SK-N-SH (cell line): ENCODE results near the gene PHPT1. TPM values are rescaled to one million over a fixed set of nuclear protein-coding genes. Genes with fewer than 3 reads are reported as not detected.

Experiments
- CTCF ChIA-PET: fragments of 300-600, 350-600 bp; formaldehyde crosslinking; extraction: SDS; loops from one replicate; lab custom pipeline; 2021; lab: Yijun Ruan, JAX
- POLR2A ChIA-PET: fragments of 350-600 bp; sonication (Branson Sonifier 250); formaldehyde crosslinking; extraction: SDS; loops from one replicate; lab custom pipeline; 2020; ENCODE audit warnings: antibody characterized with exemption, inconsistent platforms; lab: Yijun Ruan, JAX
- DNase-seq: peaks from one replicate; pipeline ENCODE4 v3.0.0; 2012
- H2AFZ ChIP-seq: fragments of 200-600 bp; sonication (generic); 2 replicates; pipeline ENCODE4 v1.8.1; 2016; ENCODE audit warnings: antibody characterized with exemption, mild to moderate bottlenecking, low read depth
- H3F3A ChIP-seq: fragments of 200-600 bp; sonication (generic); replicated peaks from 2 replicates; pipeline ENCODE3; 2016; ENCODE audit warnings: antibody characterized with exemption, mild to moderate bottlenecking; ENCODE audit not compliant: insufficient read depth
- H3K27ac ChIP-seq, 2 experiments: fragments of 200-500 bp in 1 of 2; fragments of 200-600 bp in 1 of 2; sonication (Bioruptor generic) in 1 of 2; sonication (generic), shearing (Covaris generic) in 1 of 2; 2 replicates each; pipeline versions ENCODE4 v1.5.1 to v1.6.1; 2014 to 2016; ENCODE audit warnings: low read depth in 2 of 2, inconsistent platforms in 1 of 2, low read length in 1 of 2, mild to moderate bottlenecking in 1 of 2, mixed read lengths in 1 of 2
- H3K27me3 ChIP-seq: fragments of 200-600 bp; sonication (generic), shearing (Covaris generic); 2 replicates; pipeline ENCODE4 v1.6.1; 2016; ENCODE audit warnings: mixed run types; ENCODE audit not compliant: insufficient read depth
- H3K36me3 ChIP-seq, 2 experiments: fragments of 200-500 bp in 1 of 2; fragments of 200-600 bp in 1 of 2; sonication (Bioruptor generic) in 1 of 2; sonication (generic) in 1 of 2; replicated peaks in 1 of 2; 2 replicates each; pipeline versions ENCODE3 to v1.5.1; 2014 to 2016; ENCODE audit warnings: low read length in 1 of 2, mild to moderate bottlenecking in 1 of 2; ENCODE audit not compliant: insufficient read depth in 2 of 2, control insufficient read depth in 1 of 2
- H3K4me1 ChIP-seq, 2 experiments: fragments of 200-500 bp in 1 of 2; fragments of 200-600 bp in 1 of 2; sonication (Bioruptor generic) in 1 of 2; sonication (generic), shearing (Covaris generic) in 1 of 2; 2 replicates each; pipeline versions ENCODE4 v1.5.1 to v1.6.1; 2014 to 2016; ENCODE audit warnings: low read depth in 1 of 2, low read length in 1 of 2, mixed run types in 1 of 2; ENCODE audit not compliant: insufficient read depth in 2 of 2, control insufficient read depth in 1 of 2
- H3K4me2 ChIP-seq: fragments of 200-600 bp; sonication (generic), shearing (Covaris generic); 2 replicates; pipeline ENCODE4 v1.6.1; 2017; ENCODE audit warnings: mixed run types
- H3K4me3 ChIP-seq, 2 experiments: fragments of 200-500 bp in 1 of 2; fragments of 200-600 bp in 1 of 2; sonication (Bioruptor generic) in 1 of 2; sonication (generic), shearing (Covaris generic) in 1 of 2; 2 replicates each; pipeline versions ENCODE4 v1.5.1 to v1.8.1; 2014 to 2016; ENCODE audit warnings: low read depth in 2 of 2, inconsistent platforms in 1 of 2, low read length in 1 of 2, mild to moderate bottlenecking in 1 of 2, mixed read lengths in 1 of 2, moderate library complexity in 1 of 2
- H3K79me2 ChIP-seq: fragments of 200-600 bp; sonication (generic); 2 replicates; pipeline ENCODE4 v1.8.1; 2017; ENCODE audit warnings: mild to moderate bottlenecking; ENCODE audit not compliant: insufficient read depth
- H3K9ac ChIP-seq: fragments of 200-600 bp; sonication (generic); 2 replicates; pipeline ENCODE4 v1.6.1; 2017; ENCODE audit warnings: mixed run types
- H3K9me2 ChIP-seq: fragments of 200-600 bp; sonication (generic); 2 replicates; pipeline ENCODE4 v1.6.1; 2017; ENCODE audit warnings: mixed run types
- H3K9me3 ChIP-seq: fragments of 200-600 bp; sonication (generic); 2 replicates; pipeline ENCODE4 v1.6.1; 2017; ENCODE audit warnings: mixed run types, mild to moderate bottlenecking, moderate library complexity
- H4K20me1 ChIP-seq: fragments of 200-600 bp; sonication (generic); 2 replicates; pipeline ENCODE4 v1.6.1; 2017; ENCODE audit warnings: mild to moderate bottlenecking, mixed run types; ENCODE audit not compliant: insufficient read depth
- EP300 ChIP-seq, 2 experiments: IDR thresholded peaks; 2 replicates each; pipeline versions ENCODE4 v1.4.0 to v1.6.1; 2012; ENCODE audit warnings: borderline replicate concordance in 1 of 2, low read depth in 1 of 2, low read length in 1 of 2
- EZH2phosphoT487 ChIP-seq: fragments of 200-600 bp; sonication (generic); IDR thresholded peaks from 2 replicates; pipeline ENCODE4 v1.6.1; 2017; ENCODE audit warnings: low read depth, mixed run types, mild to moderate bottlenecking, antibody characterized with exemption, moderate library complexity, borderline replicate concordance
- FOXJ3 ChIP-seq: sonication (generic); formaldehyde crosslinking; IDR thresholded peaks from 2 replicates; pipeline ENCODE4 v1.5.1; 2020; ENCODE audit warnings: mild to moderate bottlenecking, missing genetic modification reagents
- GABPA ChIP-seq: IDR thresholded peaks from 2 replicates; pipeline ENCODE4 v1.4.0; 2012; ENCODE audit warnings: low read depth, mild to moderate bottlenecking
- GATA2 ChIP-seq: sonication (generic); formaldehyde crosslinking; IDR thresholded peaks from 2 replicates; pipeline ENCODE4 v1.5.0; 2020; ENCODE audit warnings: mild to moderate bottlenecking, missing genetic modification reagents
- IRF3 ChIP-seq: fragments of 150-350 bp; IDR thresholded peaks from 2 replicates; pipeline ENCODE4 v1.6.1; 2016; ENCODE audit warnings: mild to moderate bottlenecking, low read depth, low read length
- JUND ChIP-seq: IDR thresholded peaks from 2 replicates; pipeline ENCODE4 v1.4.0; 2012
- MEF2A ChIP-seq: IDR thresholded peaks from 2 replicates; pipeline ENCODE4 v1.4.0; 2012; ENCODE audit warnings: low read depth, borderline replicate concordance
- MXI1 ChIP-seq: IDR thresholded peaks from 2 replicates; pipeline ENCODE4 v1.6.1; 2012; ENCODE audit warnings: mild to moderate bottlenecking, low read depth, low read length, improper control_type of control experiment
- NFIC ChIP-seq: IDR thresholded peaks from 2 replicates; pipeline ENCODE4 v1.4.0; 2012; ENCODE audit warnings: borderline replicate concordance
- NRF1 ChIP-seq: IDR thresholded peaks from 2 replicates; pipeline ENCODE4 v1.6.1; 2012; ENCODE audit warnings: low read depth, mild to moderate bottlenecking, low read length
- RAD21 ChIP-seq: IDR thresholded peaks from 2 replicates; pipeline ENCODE4 v1.6.1; 2012; ENCODE audit warnings: mild to moderate bottlenecking, low read length
- RCOR1 ChIP-seq: fragments of 150-350 bp; IDR thresholded peaks from 2 replicates; pipeline ENCODE4 v1.6.1; 2017; ENCODE audit warnings: antibody characterized with exemption, low read length
- RFX5 ChIP-seq: IDR thresholded peaks from 2 replicates; pipeline ENCODE4 v1.6.1; 2012; ENCODE audit warnings: mild to moderate bottlenecking, improper control_type of control experiment, low read length
- RXRA ChIP-seq: IDR thresholded peaks from 2 replicates; pipeline ENCODE4 v1.4.0; 2012; ENCODE audit warnings: low read depth, mild to moderate bottlenecking, borderline replicate concordance
- SIN3A ChIP-seq: IDR thresholded peaks from 2 replicates; pipeline ENCODE4 v1.6.1; 2012; ENCODE audit warnings: low read depth, mild to moderate bottlenecking, low read length, moderate library complexity, borderline replicate concordance
- SMC3 ChIP-seq: IDR thresholded peaks from 2 replicates; pipeline ENCODE4 v1.6.1; 2012; ENCODE audit warnings: low read depth, low read length, improper control_type of control experiment
- TAF1 ChIP-seq: IDR thresholded peaks from 2 replicates; pipeline ENCODE4 v1.6.1; 2012; ENCODE audit warnings: low read depth, mild to moderate bottlenecking, low read length, moderate library complexity, borderline replicate concordance
- TCF12 ChIP-seq: IDR thresholded peaks from 2 replicates; pipeline ENCODE4 v1.4.0; 2012
- TEAD4 ChIP-seq: IDR thresholded peaks from 2 replicates; pipeline ENCODE4 v1.4.0; 2012; ENCODE audit warnings: mild to moderate bottlenecking, borderline replicate concordance; ENCODE audit not compliant: insufficient read depth
- YY1 ChIP-seq: IDR thresholded peaks from 2 replicates; pipeline ENCODE4 v1.4.0; 2012; ENCODE audit warnings: low read depth, mild to moderate bottlenecking
- WGBS: methylation state at CpG from one replicate; pipeline ENCODE4 v1.1.6; 2017; ENCODE audit warnings: low lambda C conversion rate; 5-methylcytosine and 5-hydroxymethylcytosine counted together
- polyA plus RNA-seq, 3 experiments: library from polyadenylated mRNA; depleted of rRNA; stranded (reverse); fragments of >200 nt; gene quantifications; 2 replicates each; pipeline ENCODE4 v1.2.3, GENCODE V29; 2012
- TF ChIP-seq, protein P1 (sequence below): IDR thresholded peaks from 2 replicates; pipeline ENCODE4 v1.6.1; 2012; ENCODE audit warnings: mild to moderate bottlenecking, low read depth, low read length, moderate library complexity
- TF ChIP-seq, protein P2 (sequence below): IDR thresholded peaks from 2 replicates; pipeline ENCODE4; 2012
- TF ChIP-seq, protein P3 (sequence below): IDR thresholded peaks from 2 replicates; pipeline ENCODE4 v1.4.0; 2012; ENCODE audit warnings: low read depth, borderline replicate concordance
- TF ChIP-seq, protein P4 (sequence below): IDR thresholded peaks from 2 replicates; pipeline ENCODE4 v1.4.0; 2012; ENCODE audit warnings: low read depth

The PHPT1 gene
- polyA plus RNA-seq, 1 of the 3 experiments (the other 2 are of a cell fraction): 517 TPM

DNA sequence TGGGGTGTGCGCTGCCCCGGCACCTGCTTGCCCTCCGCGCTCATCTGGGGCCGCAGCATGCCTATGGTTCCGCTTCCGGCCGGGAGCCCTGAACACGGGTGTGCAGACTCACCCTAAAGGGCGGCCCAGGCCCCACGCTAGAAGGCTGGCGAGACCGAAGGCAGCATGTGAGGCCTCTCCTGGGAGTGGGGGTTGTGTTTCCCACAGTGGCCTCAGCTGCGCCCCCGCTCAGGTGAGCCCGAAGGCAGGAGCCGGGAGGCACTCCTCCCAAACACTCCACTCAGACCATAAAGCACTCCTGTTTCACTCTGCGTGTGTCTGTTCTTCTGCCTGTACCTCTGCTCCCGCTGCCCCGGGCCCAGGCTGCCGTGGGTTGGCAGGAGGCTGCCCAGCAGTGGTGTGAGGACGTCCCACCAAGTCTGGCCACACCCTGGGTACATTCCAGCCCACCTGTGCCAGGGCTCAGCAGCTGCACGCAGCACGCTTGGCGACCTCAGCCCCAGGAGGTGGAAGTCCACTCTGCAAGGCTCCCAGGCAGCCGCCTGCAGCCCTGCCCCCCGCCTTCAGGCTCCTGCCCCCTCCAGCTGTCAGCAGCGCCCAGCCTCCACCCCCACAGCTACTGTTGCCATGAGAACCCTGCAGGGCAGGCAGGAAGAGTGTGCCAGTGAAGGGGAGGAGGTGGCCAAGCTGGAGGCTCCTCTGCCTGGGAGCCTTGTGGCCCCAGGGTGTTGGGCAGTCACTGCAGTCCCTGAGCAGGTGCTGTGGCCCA lies 8.1 kb upstream of the PHPT1 start:
- POLR2A ChIA-PET: interaction anchor here (0.9 to 2.1 kb wide), 3 partner anchors 12 to 41 kb away, joined by 4 to 10 read pairs (median 6); partner anchors contain the start of gene RABL6
- TF ChIP-seq SIN3A: 0 out of 2 replicates have a peak, but pooled peaks have one; percentile 69
- TF ChIP-seq RFX5: no peak
- no peak for TF ChIP-seq GABPA
- TF ChIP-seq MXI1: no peak
- TF ChIP-seq NRF1: no peak
- TF ChIP-seq, protein P1, sequence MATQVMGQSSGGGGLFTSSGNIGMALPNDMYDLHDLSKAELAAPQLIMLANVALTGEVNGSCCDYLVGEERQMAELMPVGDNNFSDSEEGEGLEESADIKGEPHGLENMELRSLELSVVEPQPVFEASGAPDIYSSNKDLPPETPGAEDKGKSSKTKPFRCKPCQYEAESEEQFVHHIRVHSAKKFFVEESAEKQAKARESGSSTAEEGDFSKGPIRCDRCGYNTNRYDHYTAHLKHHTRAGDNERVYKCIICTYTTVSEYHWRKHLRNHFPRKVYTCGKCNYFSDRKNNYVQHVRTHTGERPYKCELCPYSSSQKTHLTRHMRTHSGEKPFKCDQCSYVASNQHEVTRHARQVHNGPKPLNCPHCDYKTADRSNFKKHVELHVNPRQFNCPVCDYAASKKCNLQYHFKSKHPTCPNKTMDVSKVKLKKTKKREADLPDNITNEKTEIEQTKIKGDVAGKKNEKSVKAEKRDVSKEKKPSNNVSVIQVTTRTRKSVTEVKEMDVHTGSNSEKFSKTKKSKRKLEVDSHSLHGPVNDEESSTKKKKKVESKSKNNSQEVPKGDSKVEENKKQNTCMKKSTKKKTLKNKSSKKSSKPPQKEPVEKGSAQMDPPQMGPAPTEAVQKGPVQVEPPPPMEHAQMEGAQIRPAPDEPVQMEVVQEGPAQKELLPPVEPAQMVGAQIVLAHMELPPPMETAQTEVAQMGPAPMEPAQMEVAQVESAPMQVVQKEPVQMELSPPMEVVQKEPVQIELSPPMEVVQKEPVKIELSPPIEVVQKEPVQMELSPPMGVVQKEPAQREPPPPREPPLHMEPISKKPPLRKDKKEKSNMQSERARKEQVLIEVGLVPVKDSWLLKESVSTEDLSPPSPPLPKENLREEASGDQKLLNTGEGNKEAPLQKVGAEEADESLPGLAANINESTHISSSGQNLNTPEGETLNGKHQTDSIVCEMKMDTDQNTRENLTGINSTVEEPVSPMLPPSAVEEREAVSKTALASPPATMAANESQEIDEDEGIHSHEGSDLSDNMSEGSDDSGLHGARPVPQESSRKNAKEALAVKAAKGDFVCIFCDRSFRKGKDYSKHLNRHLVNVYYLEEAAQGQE: no peak
- no peak for TF ChIP-seq RCOR1
- TF ChIP-seq YY1: no peak
- no peak for TF ChIP-seq FOXJ3 (CRISPR knock-in tag)
- no peak for TF ChIP-seq EP300 (IDR thresholded peaks at IDR 0.05; ENCODE audit: borderline replicate concordance in 1 of 2, low read depth in 1 of 2, low read length in 1 of 2)
- no peak for TF ChIP-seq SMC3
- TF ChIP-seq NFIC: no peak
- TF ChIP-seq MEF2A: no peak
- TF ChIP-seq RAD21: no peak
- TF ChIP-seq, protein P2, sequence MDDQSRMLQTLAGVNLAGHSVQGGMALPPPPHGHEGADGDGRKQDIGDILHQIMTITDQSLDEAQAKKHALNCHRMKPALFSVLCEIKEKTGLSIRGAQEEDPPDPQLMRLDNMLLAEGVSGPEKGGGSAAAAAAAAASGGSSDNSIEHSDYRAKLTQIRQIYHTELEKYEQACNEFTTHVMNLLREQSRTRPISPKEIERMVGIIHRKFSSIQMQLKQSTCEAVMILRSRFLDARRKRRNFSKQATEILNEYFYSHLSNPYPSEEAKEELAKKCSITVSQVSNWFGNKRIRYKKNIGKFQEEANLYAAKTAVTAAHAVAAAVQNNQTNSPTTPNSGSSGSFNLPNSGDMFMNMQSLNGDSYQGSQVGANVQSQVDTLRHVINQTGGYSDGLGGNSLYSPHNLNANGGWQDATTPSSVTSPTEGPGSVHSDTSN: peak; percentile 49
- no peak for TF ChIP-seq TEAD4
- TF ChIP-seq GATA2 (CRISPR knock-in tag): no peak
- TF ChIP-seq EZH2phosphoT487: no peak
- no peak for TF ChIP-seq RXRA
- no peak; the same call in 1 of the 2 replicates for TF ChIP-seq JUND
- no peak for TF ChIP-seq TAF1
- TF ChIP-seq IRF3: no peak
- 0 out of 2 replicates have a peak, but pooled peaks have one; percentile 23 for TF ChIP-seq TCF12
- TF ChIP-seq, protein P3, sequence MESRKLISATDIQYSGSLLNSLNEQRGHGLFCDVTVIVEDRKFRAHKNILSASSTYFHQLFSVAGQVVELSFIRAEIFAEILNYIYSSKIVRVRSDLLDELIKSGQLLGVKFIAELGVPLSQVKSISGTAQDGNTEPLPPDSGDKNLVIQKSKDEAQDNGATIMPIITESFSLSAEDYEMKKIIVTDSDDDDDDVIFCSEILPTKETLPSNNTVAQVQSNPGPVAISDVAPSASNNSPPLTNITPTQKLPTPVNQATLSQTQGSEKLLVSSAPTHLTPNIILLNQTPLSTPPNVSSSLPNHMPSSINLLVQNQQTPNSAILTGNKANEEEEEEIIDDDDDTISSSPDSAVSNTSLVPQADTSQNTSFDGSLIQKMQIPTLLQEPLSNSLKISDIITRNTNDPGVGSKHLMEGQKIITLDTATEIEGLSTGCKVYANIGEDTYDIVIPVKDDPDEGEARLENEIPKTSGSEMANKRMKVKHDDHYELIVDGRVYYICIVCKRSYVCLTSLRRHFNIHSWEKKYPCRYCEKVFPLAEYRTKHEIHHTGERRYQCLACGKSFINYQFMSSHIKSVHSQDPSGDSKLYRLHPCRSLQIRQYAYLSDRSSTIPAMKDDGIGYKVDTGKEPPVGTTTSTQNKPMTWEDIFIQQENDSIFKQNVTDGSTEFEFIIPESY: no peak
- TF ChIP-seq, protein P4, sequence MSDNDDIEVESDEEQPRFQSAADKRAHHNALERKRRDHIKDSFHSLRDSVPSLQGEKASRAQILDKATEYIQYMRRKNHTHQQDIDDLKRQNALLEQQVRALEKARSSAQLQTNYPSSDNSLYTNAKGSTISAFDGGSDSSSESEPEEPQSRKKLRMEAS: no peak

More for the DNA sequence above, 8.1 kb upstream of the PHPT1 start:
- no peaks in the 10 kb centered on the region for H3K9me3 ChIP-seq
- peak overlapping the region in 1 of 2 experiments; percentile 76; a peak in 2 of 4 replicates for H3K27ac ChIP-seq
- peak; percentile 59 for DNase-seq
- no peaks in the 10 kb centered on the region for H3K9me2 ChIP-seq
- peaks cover 19% of the 10 kb centered on the region for H3F3A ChIP-seq
- 46% methylated on average over 12 of the region's 28 CpGs for WGBS
- H3K27me3 ChIP-seq: no peaks in the 10 kb centered on the region
- H2AFZ ChIP-seq: no peak overlapping the region
- peak overlapping the region; percentile 97; the same call in 1 of the 2 replicates for H3K4me2 ChIP-seq
- peaks cover 0 to 15% of the 10 kb centered on the region in 2 experiments for H3K36me3 ChIP-seq
- H4K20me1 ChIP-seq: peaks cover 10% of the 10 kb centered on the region; the same call in 1 of the 2 replicates
- CTCF ChIA-PET: interaction anchor here (1.2 to 4.7 kb wide), 5 partner anchors 10 to 193 kb away, joined by 4 to 36 read pairs (median 30); partner anchors contain the start of genes RABL6 and TMEM141
- peaks cover 24 to 29% of the 10 kb centered on the region in 2 experiments; a peak in 2 of 4 replicates for H3K4me1 ChIP-seq
- H3K79me2 ChIP-seq: no peaks in the 10 kb centered on the region
- no peak overlapping the region for H3K4me3 ChIP-seq
- H3K9ac ChIP-seq: no peak overlapping the region
